ENCODE results near the gene GABRG3. TPM values are rescaled to one million over a fixed set of nuclear protein-coding genes. Genes with fewer than 3 reads are reported as not detected.

The GABRG3 gene
- total and polyA plus RNA-seq, 2 donors (not counting 3 experiments of a cell fraction or from before 2014, with no cell fraction given), result not detected

GRCh38 chr15:27045796-27046195, 74.8 kb downstream of the GABRG3 start:
- FAIRE-seq, result no peak
- Histone ChIP-seq H3K36me3 (ENCODE audit: control insufficient read depth in 2 of 2, extremely low read depth in 1 of 2, insufficient read depth in 2 of 2, low read length in 2 of 2) (no peaks in the 10 kb centered on the region), H3K4me2 (ENCODE audit: insufficient read depth, low read length) (no peak overlapping the region), H4K20me1 (replicated peaks; ENCODE audit: control insufficient read depth, extremely low read depth, insufficient read depth, low read length) (no peaks in the 10 kb centered on the region), H3K4me3 (replicated peaks in 1 of 3; ENCODE audit: insufficient read depth in 1 of 3, low read depth in 1 of 3, low read length in 3 of 3) (no peak overlapping the region), H2AFZ (ENCODE audit: low read depth, low read length) (no peak overlapping the region), H3K9ac (replicated peaks; ENCODE audit: extremely low read depth, insufficient read depth, low read length) (no peak overlapping the region), H3K79me2 (ENCODE audit: control insufficient read depth, insufficient read depth, low read length) (no peaks in the 10 kb centered on the region), H3K27ac (ENCODE audit: insufficient read depth, low read depth, low read length) (no peak overlapping the region), H3K9me1 (replicated peaks; ENCODE audit: control insufficient read depth, extremely low read depth, insufficient read depth, low read length) (no peaks in the 10 kb centered on the region), H3K9me3 (replicated peaks; ENCODE audit: control insufficient read depth, insufficient read depth, low read length) (peaks cover 12% of the 10 kb centered on the region), H3K4me1 (ENCODE audit: control insufficient read depth, extremely low read depth, insufficient read depth, low read length) (no peaks in the 10 kb centered on the region), H3K27me3 (ENCODE audit: control insufficient read depth in 2 of 2, insufficient read depth in 2 of 2, low read length in 2 of 2) (no peaks in the 10 kb centered on the region)
- ChIA-PET CTCF (no interaction called here), POLR2A (no interaction called here)
- dilution Hi-C loops (cut with MboI; ENCODE audit: extremely low pct_ligation_motif_present, low sequenced_read_pairs) (no loop called here), intact Hi-C loops (cut with micrococcal nuclease) (no loop called here)
- TF ChIP-seq, protein P1, sequence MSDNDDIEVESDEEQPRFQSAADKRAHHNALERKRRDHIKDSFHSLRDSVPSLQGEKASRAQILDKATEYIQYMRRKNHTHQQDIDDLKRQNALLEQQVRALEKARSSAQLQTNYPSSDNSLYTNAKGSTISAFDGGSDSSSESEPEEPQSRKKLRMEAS (IDR thresholded peaks at IDR 0.05; ENCODE audit: insufficient read depth, insufficient read length), result no peak
- TF ChIP-seq GATA2 (IDR thresholded peaks at IDR 0.05; ENCODE audit: insufficient read depth, insufficient read length, low read depth, low read length) (no peak), EZH2 (IDR thresholded peaks at IDR 0.05; ENCODE audit: borderline replicate concordance, low read depth, low read length, severe bottlenecking) (no peak), FOS (IDR thresholded peaks at IDR 0.05; ENCODE audit: borderline replicate concordance, insufficient read depth, low read length) (no peak), MYC (IDR thresholded peaks at IDR 0.05; ENCODE audit: low read depth, low read length) (no peak), POLR2A (IDR thresholded peaks at IDR 0.05; ENCODE audit: low read depth, low read length) (no peak), POLR2AphosphoS5 (IDR thresholded peaks at IDR 0.05; ENCODE audit: insufficient read depth, low read depth, low read length) (no peak), JUN (IDR thresholded peaks at IDR 0.05; ENCODE audit: borderline replicate concordance, insufficient read depth, insufficient read length, low read depth) (no peak), CTCF (IDR thresholded peaks at IDR 0.05; ENCODE audit: extremely low read depth in 1 of 2, insufficient read depth in 1 of 2, low read depth in 1 of 2, low read length in 2 of 2) (no peak)
- no peak for DNase-seq (ENCODE audit: low read depth, low spot score)
- no TSS peak for BruUV-seq (replicated peaks)

All from endothelial cell of umbilical vein (primary cell).